HG03378 (cell line): ENCODE results near the gene PROS1.

ENCODE experiments used
- ATAC-seq: cut with Tn5 transposase; IDR thresholded peaks from one replicate; pipeline ENCODE4 v1.9.1; 2021; ENCODE audit warnings: mild to moderate bottlenecking, moderate library complexity; ENCODE audit not compliant: unreplicated experiment

Gene PROS1

GRCh38 chr3:93973131-93974126, at the start of gene PROS1:
PROS1 (minus strand) TSS chr3:93973896; CDS start chr3:93973749, 147 bp downstream.
- peak; percentile 60 for ATAC-seq

DNA sequence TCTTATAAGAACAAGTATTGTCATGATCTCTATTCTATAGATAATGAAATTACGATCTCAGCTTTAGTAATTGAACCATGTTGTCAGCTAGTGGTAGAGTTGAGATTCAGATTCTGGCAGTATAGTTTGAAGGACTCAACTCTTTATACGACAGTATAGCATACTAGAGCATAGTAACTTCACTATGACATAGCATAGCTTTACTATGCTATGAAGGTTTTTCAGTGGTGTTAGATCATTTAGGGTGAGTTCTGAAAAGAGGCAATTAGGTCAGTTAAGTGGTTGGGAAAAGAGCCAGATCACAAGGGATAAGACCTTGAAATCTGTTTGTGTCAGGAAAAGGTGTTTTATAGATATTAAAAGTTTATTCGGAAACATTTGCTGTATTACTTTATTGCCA, 46.6 kb upstream of the PROS1 start:
- no peak for ATAC-seq

- ATAC-seq: no peak
These were observed 46.0 kb upstream of the PROS1 start for GRCh38 chr3:94019659-94020058.

- ATAC-seq: no peak
These were observed 41.3 kb upstream of the PROS1 start for GRCh38 chr3:94015025-94015424.

DNA sequence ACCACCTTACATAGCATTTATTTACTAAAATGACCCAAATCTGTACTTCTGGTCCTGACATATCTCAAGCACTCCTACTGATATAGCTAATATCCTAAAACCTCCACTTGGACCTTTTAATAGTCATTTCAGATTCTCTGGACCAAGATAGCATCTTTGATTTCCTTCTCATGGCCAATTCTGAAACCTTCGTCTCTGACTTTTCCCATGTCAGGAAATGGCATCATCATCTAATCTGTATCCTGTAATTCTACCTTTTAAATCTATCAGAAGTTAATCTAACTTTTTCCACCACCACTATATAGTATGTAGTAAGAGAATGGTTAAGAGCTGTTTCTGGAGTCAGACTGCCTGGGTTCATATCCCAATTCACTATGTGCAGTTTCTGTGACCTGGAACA, 38.5 kb upstream of the PROS1 start:
- no peak for ATAC-seq

- no peak for ATAC-seq
These were observed 37.6 kb upstream of the PROS1 start for GRCh38 chr3:94011233-94011711.

GRCh38 chr3:94009608-94010007, 35.9 kb upstream of the PROS1 start:
- no peak for ATAC-seq

DNA sequence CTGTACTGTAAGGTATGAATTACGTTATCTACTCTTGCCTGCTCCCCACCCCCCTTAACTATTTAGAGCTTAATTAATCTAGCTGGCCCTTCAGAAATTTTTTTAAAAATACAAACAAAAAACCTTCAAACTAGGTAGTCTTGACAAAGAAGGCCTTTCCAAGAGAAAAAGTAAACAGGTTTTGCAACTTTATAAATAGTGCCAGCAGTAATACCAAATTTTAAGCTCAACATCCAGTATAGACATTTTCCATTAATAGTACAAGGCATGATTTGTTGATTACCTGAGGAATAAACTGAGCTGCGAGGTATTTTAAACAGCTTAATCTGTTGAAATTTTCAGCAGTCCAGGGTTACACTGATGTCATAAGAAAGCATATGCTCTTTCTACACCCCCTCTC, 34.6 kb upstream of the PROS1 start:
- no peak for ATAC-seq

- ATAC-seq: peak; percentile 96
These were observed 30.7 kb upstream of the PROS1 start for GRCh38 chr3:94004301-94004910.

DNA sequence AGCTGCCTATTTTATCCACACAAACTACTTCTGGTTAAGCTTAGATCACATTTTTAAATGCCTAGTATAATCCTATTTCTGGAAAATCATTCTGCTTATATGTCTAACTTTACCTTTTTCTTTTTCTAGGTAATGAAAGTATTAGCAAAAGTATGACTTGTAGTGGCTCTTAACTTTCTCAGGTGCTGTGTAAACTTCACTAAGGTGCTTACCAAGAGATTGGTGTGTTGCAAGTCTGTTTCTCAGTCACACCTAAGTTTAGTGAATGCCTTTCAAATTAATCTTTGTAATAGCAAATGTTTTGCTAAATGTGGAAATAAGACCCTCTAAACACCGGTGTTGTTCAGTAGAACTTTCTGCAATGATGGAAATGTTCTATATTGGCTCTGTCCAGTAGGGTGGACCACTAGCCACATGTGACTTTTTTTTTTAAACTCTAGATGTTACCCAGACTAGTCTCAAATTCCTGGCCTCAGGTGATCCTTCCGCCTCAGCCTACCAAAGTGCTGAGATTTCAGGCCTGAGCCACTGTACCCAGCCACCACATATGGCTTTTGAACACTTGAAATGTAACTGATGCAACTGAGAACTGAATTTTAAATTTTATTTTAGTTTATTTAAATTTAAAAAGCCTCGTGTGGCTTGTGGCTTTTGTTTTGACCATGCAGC, 28.3 kb upstream of the PROS1 start:
- ATAC-seq: no peak

DNA sequence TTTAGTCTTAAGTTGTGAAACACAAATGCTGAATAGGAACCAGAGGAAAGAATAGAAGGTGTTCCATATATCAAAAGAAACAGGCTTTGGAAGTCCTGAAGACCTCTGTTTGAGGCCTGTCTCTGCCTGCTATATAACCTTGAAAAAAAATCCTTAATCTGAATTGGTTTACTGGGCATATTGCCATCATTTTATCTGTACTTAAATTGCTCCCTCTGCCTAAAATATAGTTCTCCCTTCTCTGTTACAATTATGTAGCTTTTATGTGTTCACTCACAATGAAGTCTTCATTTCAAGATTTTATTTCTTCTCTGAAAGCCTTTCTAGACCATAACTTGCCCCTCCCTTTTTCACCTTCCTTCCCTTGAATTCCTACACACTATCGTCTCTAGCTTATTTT, 27.5 kb upstream of the PROS1 start:
- no peak for ATAC-seq

GRCh38 chr3:93994056-93994455, 20.4 kb upstream of the PROS1 start:
- ATAC-seq: no peak

DNA sequence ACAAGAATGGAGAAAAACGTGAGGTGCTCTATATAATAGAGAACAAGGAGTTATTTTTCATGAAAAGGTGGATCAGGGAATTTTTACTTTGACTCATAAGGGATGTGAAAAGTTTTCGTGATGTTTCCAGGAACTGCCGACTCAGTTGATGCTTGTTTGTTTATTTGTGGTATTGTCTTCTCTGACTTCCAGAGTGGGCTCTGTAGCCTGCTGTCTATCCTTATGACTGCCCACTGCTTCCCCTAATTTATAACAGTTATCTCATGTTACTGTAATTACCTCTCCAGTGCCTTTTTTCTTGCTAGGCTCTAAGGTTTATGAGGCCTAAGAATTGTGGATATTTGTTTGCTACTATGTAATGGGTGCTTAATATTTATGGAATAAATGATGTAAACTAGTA, 18.5 kb upstream of the PROS1 start:
- no peak for ATAC-seq

GRCh38 chr3:93991631-93992030, 17.9 kb upstream of the PROS1 start:
- ATAC-seq: no peak

- ATAC-seq: no peak
These were observed 15.5 kb upstream of the PROS1 start for GRCh38 chr3:93989241-93989640.

DNA sequence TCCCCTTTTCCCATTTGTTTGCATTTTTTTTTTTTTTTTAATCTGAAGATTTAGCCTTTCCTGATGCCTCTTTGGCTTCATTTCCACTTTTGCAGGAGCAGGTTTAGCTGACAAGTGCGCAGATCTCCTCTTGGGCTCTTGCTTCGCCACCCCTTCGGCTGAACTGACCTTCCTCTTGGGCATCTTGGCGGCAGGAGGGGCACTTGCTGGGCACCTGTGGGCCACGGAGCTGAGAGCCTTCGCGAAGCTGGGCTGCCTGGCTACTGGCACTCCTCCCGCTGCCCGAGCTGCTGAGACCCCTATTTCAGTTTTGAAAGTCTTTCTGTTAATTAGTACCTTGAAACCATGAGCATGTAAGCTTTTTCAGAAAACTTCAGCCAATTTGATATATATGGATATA, 15.1 kb upstream of the PROS1 start:
- ATAC-seq: no peak

DNA sequence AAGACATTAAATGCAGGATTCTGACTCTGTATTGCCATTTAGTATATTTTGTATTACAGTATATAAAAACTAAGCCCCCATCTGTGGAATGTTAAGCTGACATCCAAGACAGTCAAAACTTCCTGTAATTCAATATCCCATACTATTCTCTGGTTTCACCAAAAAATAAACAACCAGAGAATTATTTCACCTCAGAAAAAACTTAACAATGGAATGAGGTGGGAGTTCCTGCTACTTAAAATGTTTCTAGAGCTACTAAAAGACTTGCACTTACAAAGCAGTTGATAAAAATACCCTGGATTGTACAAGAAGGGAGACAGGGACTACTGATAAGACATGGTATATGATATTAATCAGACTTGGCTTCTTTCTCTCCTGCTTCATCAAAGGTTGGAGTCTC, 14.6 kb upstream of the PROS1 start:
- ATAC-seq: no peak

GRCh38 chr3:93984618-93985017, 10.9 kb upstream of the PROS1 start:
- ATAC-seq: no peak

- ATAC-seq: no peak
These were observed 9.7 kb upstream of the PROS1 start for GRCh38 chr3:93983408-93983807.

- ATAC-seq: no peak
These were observed 8.0 kb upstream of the PROS1 start for GRCh38 chr3:93981649-93982048.

DNA sequence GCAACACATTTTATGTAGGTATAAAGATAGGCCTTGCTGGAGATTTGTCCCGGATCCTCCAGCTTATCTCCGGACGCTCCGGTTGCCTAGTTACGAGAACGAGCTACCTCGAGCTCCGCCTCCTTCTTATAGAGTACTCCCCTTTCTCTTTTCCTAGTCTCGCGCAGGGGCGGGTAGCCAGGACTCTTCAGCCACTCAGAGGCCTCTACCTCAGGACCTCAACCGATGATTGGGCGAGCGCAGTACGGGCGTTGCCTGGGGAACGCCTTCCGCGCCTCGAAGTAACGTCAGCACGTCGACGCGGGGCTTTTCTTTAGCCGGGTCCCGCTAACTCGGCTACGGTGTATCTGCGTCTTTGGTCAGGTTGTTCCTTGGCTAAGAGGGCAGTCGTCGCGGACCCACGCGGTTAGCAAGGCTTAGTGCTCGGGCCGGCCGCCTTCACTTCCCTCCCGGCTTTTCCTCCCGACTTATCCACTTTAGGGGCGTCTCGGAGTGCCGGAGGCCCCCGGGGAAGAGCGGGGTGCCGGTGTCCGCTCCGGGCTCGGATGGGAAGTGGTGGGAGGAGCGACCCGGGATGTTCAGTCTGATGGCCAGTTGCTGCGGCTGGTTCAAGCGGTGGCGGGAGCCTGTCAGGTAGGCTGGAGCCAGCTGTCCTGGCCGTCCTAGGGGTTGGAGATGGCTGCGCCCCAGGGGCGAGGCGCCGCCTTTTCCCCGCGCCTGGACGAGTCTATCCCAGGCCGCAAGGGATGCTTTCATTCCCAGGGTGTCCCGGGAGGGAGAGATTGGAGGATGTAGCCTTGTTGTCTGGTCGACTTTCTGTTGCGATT, 6.4 kb upstream of the PROS1 start, which contains the start of gene ARL13B:
ARL13B (plus strand) TSS at position 306 of the 827 bp plus-strand sequence; CDS start at position 575, 269 bp downstream.
- peak; percentile 100 for ATAC-seq
